ENCODE data around the gene PDXP.

PDXP gene

GRCh38 chr22:37659066-37659896 is 758 bp downstream of the PDXP start:
- peak overlapping the region; percentile 77 for H3K27ac ChIP-seq (ENCODE audit: low read depth, low read length)
- no peaks in the 10 kb centered on the region for H3K9me3 ChIP-seq (ENCODE audit: control insufficient read depth in 5 of 5, low read length in 5 of 5)
- peaks cover 5 to 59% (median 54%) of the 10 kb centered on the region in 5 donors for H3K4me1 ChIP-seq (ENCODE audit: control insufficient read depth in 5 of 5, insufficient read depth in 5 of 5, low read length in 5 of 5)
- H3K4me3 ChIP-seq (ENCODE audit: low read depth in 1 of 5, low read length in 5 of 5): peak overlapping the region; percentile 59 to 81 (median 71)
- H3K27me3 ChIP-seq (ENCODE audit: control insufficient read depth in 5 of 5, insufficient read depth in 4 of 5, low read length in 5 of 5): no peaks in the 10 kb centered on the region
- no peaks in the 10 kb centered on the region for H3K36me3 ChIP-seq (ENCODE audit: control insufficient read depth in 5 of 5, insufficient read depth in 5 of 5, low read length in 5 of 5)
- peak overlapping the region in 4 of 5 donors; percentile 66 to 77 (median 72) for H3K9ac ChIP-seq (ENCODE audit: low read length in 5 of 5)

GRCh38 chr22:37659897-37660708 is 1.6 kb downstream of the PDXP start:
- H3K4me3 ChIP-seq (ENCODE audit: low read depth in 1 of 5, low read length in 5 of 5): peak overlapping the region in 4 of 5 donors; percentile 59 to 81 (median 72)
- H3K27ac ChIP-seq (ENCODE audit: low read depth, low read length): peak overlapping the region; percentile 77
- H3K36me3 ChIP-seq (ENCODE audit: control insufficient read depth in 5 of 5, insufficient read depth in 5 of 5, low read length in 5 of 5): no peaks in the 10 kb centered on the region
- H3K9ac ChIP-seq (ENCODE audit: low read length in 5 of 5): peak overlapping the region in 4 of 5 donors; percentile 66 to 77 (median 72)
- peaks cover 7 to 67% (median 62%) of the 10 kb centered on the region in 5 donors for H3K4me1 ChIP-seq (ENCODE audit: control insufficient read depth in 5 of 5, insufficient read depth in 5 of 5, low read length in 5 of 5)
- H3K27me3 ChIP-seq (ENCODE audit: control insufficient read depth in 5 of 5, insufficient read depth in 4 of 5, low read length in 5 of 5): no peaks in the 10 kb centered on the region
- no peaks in the 10 kb centered on the region for H3K9me3 ChIP-seq (ENCODE audit: control insufficient read depth in 5 of 5, low read length in 5 of 5)

DNA sequence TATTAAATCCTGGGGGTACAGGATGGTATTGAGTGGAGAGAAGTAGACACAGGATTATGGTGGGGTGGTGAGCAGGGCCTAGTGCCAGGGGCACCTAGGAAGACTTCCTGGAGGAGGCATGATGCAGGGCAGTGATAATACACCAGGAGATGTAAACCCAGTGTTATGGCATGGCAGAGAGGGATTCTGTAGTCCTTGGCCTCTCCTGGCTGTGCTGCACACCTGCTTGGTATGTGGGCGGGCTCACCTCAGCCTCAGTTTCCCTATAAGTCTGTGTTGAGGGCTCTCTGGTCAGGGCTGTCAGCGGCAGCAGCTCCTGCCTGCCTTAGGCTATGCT is 2.2 kb downstream of the PDXP start:
- H3K9me3 ChIP-seq (ENCODE audit: control insufficient read depth in 5 of 5, low read length in 5 of 5): no peaks in the 10 kb centered on the region
- H3K27ac ChIP-seq (ENCODE audit: low read depth, low read length): peak overlapping the region; percentile 77
- H3K36me3 ChIP-seq (ENCODE audit: control insufficient read depth in 5 of 5, insufficient read depth in 5 of 5, low read length in 5 of 5): peaks cover 0 to 5% (median 3%) of the 10 kb centered on the region in 5 donors
- peaks cover 7 to 71% (median 68%) of the 10 kb centered on the region in 5 donors for H3K4me1 ChIP-seq (ENCODE audit: control insufficient read depth in 5 of 5, insufficient read depth in 5 of 5, low read length in 5 of 5)
- peak overlapping the region in 1 of 5 donors; percentile 25 for H3K4me3 ChIP-seq (ENCODE audit: low read depth in 1 of 5, low read length in 5 of 5)
- peak overlapping the region in 2 of 5 donors; percentile 6 to 56 for H3K9ac ChIP-seq (ENCODE audit: low read length in 5 of 5)
- no peaks in the 10 kb centered on the region for H3K27me3 ChIP-seq (ENCODE audit: control insufficient read depth in 5 of 5, insufficient read depth in 4 of 5, low read length in 5 of 5)

DNA sequence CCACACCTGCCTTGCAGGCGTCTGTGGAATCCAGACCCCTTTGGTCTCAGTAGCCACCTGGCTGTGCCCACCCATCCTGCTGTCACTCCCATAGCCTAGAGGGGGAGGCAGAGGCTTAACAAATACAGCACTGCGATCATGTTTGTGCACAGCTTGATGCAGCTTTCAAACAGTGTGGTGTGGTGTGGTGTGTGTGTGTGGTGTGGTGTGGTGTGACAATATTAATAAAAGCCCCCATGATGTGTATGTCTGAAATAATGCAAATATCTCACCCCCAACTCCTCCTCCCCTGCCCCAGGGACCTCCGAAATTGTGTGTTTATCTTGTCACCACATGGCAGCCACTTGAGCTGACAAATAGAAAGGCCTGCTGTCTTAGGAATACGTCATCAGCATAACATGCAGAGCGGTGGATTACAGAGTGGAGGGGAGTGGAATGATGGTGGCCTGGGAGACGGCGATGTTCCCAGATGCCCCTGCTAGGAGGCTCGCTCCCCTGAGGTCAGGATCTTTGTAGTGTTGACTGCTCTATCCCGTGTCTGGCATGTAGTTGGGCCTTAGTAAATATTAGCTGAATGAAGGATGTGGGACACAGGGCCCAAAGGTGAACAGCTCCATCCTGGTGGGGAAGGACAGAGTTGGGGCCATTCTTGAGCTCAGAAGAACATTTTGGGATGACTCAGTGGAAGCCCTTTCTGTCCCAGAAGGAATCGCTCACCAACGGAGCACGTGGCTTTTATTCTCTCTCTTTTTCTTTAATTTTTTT is 2.8 kb downstream of the PDXP start:
- H3K4me1 ChIP-seq (ENCODE audit: control insufficient read depth in 5 of 5, insufficient read depth in 5 of 5, low read length in 5 of 5): peaks cover 7 to 72% (median 62%) of the 10 kb centered on the region in 5 donors
- peak overlapping the region in 3 of 5 donors; percentile 6 to 56 (median 25) for H3K9ac ChIP-seq (ENCODE audit: low read length in 5 of 5)

GRCh38 chr22:37662039-37662438 is 3.5 kb downstream of the PDXP start:
- Histone ChIP-seq H3K9ac (ENCODE audit: low read length in 5 of 5) (peak overlapping the region in 1 of 5 donors; percentile 21), H3K27ac (ENCODE audit: low read depth, low read length) (peak overlapping the region; percentile 77), H3K4me1 (ENCODE audit: control insufficient read depth in 5 of 5, insufficient read depth in 5 of 5, low read length in 5 of 5) (peaks cover 7 to 72% (median 60%) of the 10 kb centered on the region in 5 donors), H3K9me3 (ENCODE audit: control insufficient read depth in 5 of 5, low read length in 5 of 5) (no peaks in the 10 kb centered on the region), H3K27me3 (ENCODE audit: control insufficient read depth in 5 of 5, insufficient read depth in 4 of 5, low read length in 5 of 5) (no peaks in the 10 kb centered on the region), H3K4me3 (ENCODE audit: low read depth in 1 of 5, low read length in 5 of 5) (no peak overlapping the region), H3K36me3 (ENCODE audit: control insufficient read depth in 5 of 5, insufficient read depth in 5 of 5, low read length in 5 of 5) (peaks cover 0 to 16% (median 13%) of the 10 kb centered on the region in 5 donors)

More for the DNA sequence above, 2.8 kb downstream of the PDXP start:
- Histone ChIP-seq H3K9me3 (ENCODE audit: control insufficient read depth in 5 of 5, low read length in 5 of 5) (no peaks in the 10 kb centered on the region), H3K36me3 (ENCODE audit: control insufficient read depth in 5 of 5, insufficient read depth in 5 of 5, low read length in 5 of 5) (peaks cover 0 to 12% (median 10%) of the 10 kb centered on the region in 5 donors), H3K27me3 (ENCODE audit: control insufficient read depth in 5 of 5, insufficient read depth in 4 of 5, low read length in 5 of 5) (no peaks in the 10 kb centered on the region), H3K4me3 (ENCODE audit: low read depth in 1 of 5, low read length in 5 of 5) (peak overlapping the region in 2 of 5 donors; percentile 18 to 25), H3K27ac (ENCODE audit: low read depth, low read length) (peak overlapping the region; percentile 77)

GRCh38 chr22:37663521-37664140 is 5.1 kb downstream of the PDXP start:
- peak overlapping the region; percentile 24 for H3K27ac ChIP-seq (ENCODE audit: low read depth, low read length)
- H3K36me3 ChIP-seq (ENCODE audit: control insufficient read depth in 5 of 5, insufficient read depth in 5 of 5, low read length in 5 of 5): peaks cover 0 to 16% (median 13%) of the 10 kb centered on the region in 5 donors
- peaks cover 5 to 75% (median 57%) of the 10 kb centered on the region in 5 donors for H3K4me1 ChIP-seq (ENCODE audit: control insufficient read depth in 5 of 5, insufficient read depth in 5 of 5, low read length in 5 of 5)
- H3K9ac ChIP-seq (ENCODE audit: low read length in 5 of 5): no peak overlapping the region
- H3K9me3 ChIP-seq (ENCODE audit: control insufficient read depth in 5 of 5, low read length in 5 of 5): no peaks in the 10 kb centered on the region
- no peaks in the 10 kb centered on the region for H3K27me3 ChIP-seq (ENCODE audit: control insufficient read depth in 5 of 5, insufficient read depth in 4 of 5, low read length in 5 of 5)
- no peak overlapping the region for H3K4me3 ChIP-seq (ENCODE audit: low read depth in 1 of 5, low read length in 5 of 5)

DNA sequence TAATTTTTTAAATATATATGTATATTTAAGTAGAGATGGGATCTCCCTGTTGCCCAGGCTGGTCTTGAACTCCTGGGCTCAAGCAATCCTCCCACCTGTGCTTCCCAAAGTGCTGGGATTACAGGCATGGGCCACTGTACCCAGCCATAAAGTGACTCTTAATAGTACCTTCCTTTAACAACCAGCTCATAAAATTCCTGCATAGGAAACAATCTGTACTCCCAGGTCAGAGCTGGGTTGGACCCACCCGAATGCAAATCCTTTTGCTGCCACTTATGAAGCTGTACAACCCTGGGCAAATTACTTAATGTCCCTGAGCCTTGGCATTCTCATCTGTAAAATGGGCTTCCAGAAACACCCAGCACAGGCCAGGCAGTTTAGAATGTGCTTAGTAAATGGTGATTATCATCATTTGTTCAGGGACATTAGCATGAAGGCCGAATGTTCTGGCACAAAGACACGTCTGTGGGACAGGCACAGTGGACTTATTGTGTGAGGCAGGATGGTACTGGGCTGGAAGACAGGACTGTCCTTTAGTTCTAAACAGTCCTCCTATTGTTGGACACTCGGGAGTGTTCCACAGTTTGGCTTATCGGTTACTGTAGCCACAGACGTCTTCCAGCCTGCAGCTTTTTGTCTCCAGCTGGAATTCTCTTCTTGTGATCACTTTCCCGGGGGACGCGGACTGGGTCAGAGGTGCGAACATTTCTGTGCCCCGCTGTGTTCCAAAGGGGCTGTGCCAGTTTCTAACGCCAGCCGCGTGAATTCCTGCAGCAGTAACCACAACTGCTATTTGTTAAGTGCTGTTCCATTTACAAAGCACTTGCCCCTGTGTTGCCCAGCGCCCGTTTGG is 6.0 kb downstream of the PDXP start:
- no peaks in the 10 kb centered on the region for H3K9me3 ChIP-seq (ENCODE audit: control insufficient read depth in 5 of 5, low read length in 5 of 5)
- H3K27me3 ChIP-seq (ENCODE audit: control insufficient read depth in 5 of 5, insufficient read depth in 4 of 5, low read length in 5 of 5): no peaks in the 10 kb centered on the region
- H3K36me3 ChIP-seq (ENCODE audit: control insufficient read depth in 5 of 5, insufficient read depth in 5 of 5, low read length in 5 of 5): peaks cover 0 to 16% (median 13%) of the 10 kb centered on the region in 5 donors
- H3K27ac ChIP-seq (ENCODE audit: low read depth, low read length): peak overlapping the region; percentile 67
- H3K4me3 ChIP-seq (ENCODE audit: low read depth in 1 of 5, low read length in 5 of 5): peak overlapping the region in 1 of 5 donors; percentile 11
- H3K9ac ChIP-seq (ENCODE audit: low read length in 5 of 5): peak overlapping the region in 2 of 5 donors; percentile 8 to 21
- H3K4me1 ChIP-seq (ENCODE audit: control insufficient read depth in 5 of 5, insufficient read depth in 5 of 5, low read length in 5 of 5): peaks cover 3 to 70% (median 52%) of the 10 kb centered on the region in 5 donors

DNA sequence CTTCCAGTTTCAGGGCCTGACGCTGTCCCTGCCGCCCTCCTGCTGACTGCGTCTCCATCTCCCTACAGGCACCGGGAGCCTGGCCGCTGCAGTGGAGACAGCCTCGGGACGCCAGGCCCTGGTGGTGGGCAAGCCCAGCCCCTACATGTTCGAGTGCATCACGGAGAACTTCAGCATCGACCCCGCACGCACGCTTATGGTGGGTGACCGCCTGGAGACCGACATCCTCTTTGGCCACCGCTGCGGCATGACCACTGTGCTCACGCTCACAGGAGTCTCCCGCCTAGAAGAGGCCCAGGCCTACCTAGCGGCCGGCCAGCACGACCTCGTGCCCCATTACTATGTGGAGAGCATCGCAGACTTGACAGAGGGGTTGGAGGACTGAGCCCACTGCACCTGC is 7.0 kb downstream of the PDXP start:
- Histone ChIP-seq H3K4me1 (ENCODE audit: control insufficient read depth in 5 of 5, insufficient read depth in 5 of 5, low read length in 5 of 5) (peaks cover 3 to 60% (median 42%) of the 10 kb centered on the region in 5 donors), H3K27ac (ENCODE audit: low read depth, low read length) (peak overlapping the region; percentile 67), H3K4me3 (ENCODE audit: low read depth in 1 of 5, low read length in 5 of 5) (no peak overlapping the region), H3K9me3 (ENCODE audit: control insufficient read depth in 5 of 5, low read length in 5 of 5) (no peaks in the 10 kb centered on the region), H3K36me3 (ENCODE audit: control insufficient read depth in 5 of 5, insufficient read depth in 5 of 5, low read length in 5 of 5) (peaks cover 0 to 16% (median 13%) of the 10 kb centered on the region in 5 donors), H3K9ac (ENCODE audit: low read length in 5 of 5) (no peak overlapping the region), H3K27me3 (ENCODE audit: control insufficient read depth in 5 of 5, insufficient read depth in 4 of 5, low read length in 5 of 5) (no peaks in the 10 kb centered on the region)
